HCT116 (cell line): ENCODE data around the gene LDLRAD4. TPM values are rescaled to one million over a fixed set of nuclear protein-coding genes. Genes with fewer than 3 reads are reported as not detected.

ENCODE experiments used
- ATAC-seq: fragments of 200-7000 bp; cut with Tn5 transposase; 2 replicates; pipeline ENCODE4 v1.9.1; 2020; ENCODE audit warnings: mild to moderate bottlenecking, moderate library complexity
- BruUV-seq: library from RNA; stranded (reverse); fragments of 400-500 nt; replicated peaks from 2 replicates; lab custom pipeline; 2021; lab: Mats Ljungman, UMichigan
- CTCF ChIA-PET: fragments of 300-600 bp; sonication (Branson Sonifier 250); formaldehyde crosslinking; loops from one replicate; lab custom pipeline; 2021; ENCODE audit warnings: antibody characterized with exemption; lab: Charles Lee
- POLR2A ChIA-PET: fragments of 300-600, 350-600 bp; sonication (Branson Sonifier 250); formaldehyde crosslinking; loops from one replicate; lab custom pipeline; 2021; ENCODE audit warnings: antibody characterized with exemption; lab: Charles Lee
- RAD21 ChIA-PET, 2 experiments: fragments of 300-600 bp; sonication (Branson Sonifier 250); formaldehyde crosslinking; loops; one replicate each; lab custom pipeline; 2023; ENCODE audit warnings: low total read pairs in 2 of 2; ENCODE audit not compliant: uncharacterized antibody in 2 of 2, unreplicated experiment in 2 of 2, low non-redundant PET in 1 of 2; lab: Charles Lee
- DNase-seq: peaks from one replicate; pipeline ENCODE4 v3.0.0-alpha.2; 2010; ENCODE audit warnings: low read depth, low spot score
- H2AFZ ChIP-seq: fragments of 200-600 bp; shearing (Covaris generic), sonication (generic); 2 replicates; pipeline ENCODE4 v1.6.1; 2017; ENCODE audit warnings: low read depth, mixed run types, mixed read lengths, antibody characterized with exemption, low read length; ENCODE audit not compliant: poor library complexity, severe bottlenecking
- H3K27ac ChIP-seq: 2 replicates; pipeline ENCODE4 v1.5.1; 2012; ENCODE audit warnings: low read depth, low read length
- H3K27me3 ChIP-seq: fragments of 200-600 bp; sonication (generic); 2 replicates; pipeline ENCODE4 v1.6.1; 2016; ENCODE audit warnings: mixed run types, low read length, mixed read lengths; ENCODE audit not compliant: insufficient read depth
- H3K36me3 ChIP-seq, 2 experiments: fragments of 200-500 bp in 1 of 2; fragments of 200-600 bp in 1 of 2; sonication (Bioruptor generic) in 1 of 2; sonication (generic) in 1 of 2; 2 replicates each; pipeline versions ENCODE4 v1.5.1 to v1.6.1; 2014 to 2016; ENCODE audit warnings: low read length in 2 of 2, inconsistent platforms in 1 of 2, mixed read lengths in 1 of 2, mixed run types in 1 of 2; ENCODE audit not compliant: insufficient read depth in 2 of 2, control insufficient read depth in 1 of 2
- H3K4me1 ChIP-seq, 2 experiments: fragments of 200-600 bp in 1 of 2; sonication (generic) in 1 of 2; 2 replicates each; pipeline versions ENCODE4 v1.5.1 to v1.6.1; 2012 to 2017; ENCODE audit warnings: low read length in 2 of 2, inconsistent platforms in 1 of 2, mild to moderate bottlenecking in 1 of 2, mixed read lengths in 1 of 2, mixed run types in 1 of 2, moderate library complexity in 1 of 2; ENCODE audit not compliant: insufficient read depth in 2 of 2, control insufficient read depth in 1 of 2
- H3K4me2 ChIP-seq: fragments of 200-600 bp; sonication (generic); 2 replicates; pipeline ENCODE4 v1.6.1; 2017; ENCODE audit warnings: mixed run types, low read length, mixed read lengths
- H3K4me3 ChIP-seq, 2 experiments: fragments of 200-600 bp in 1 of 2; sonication (generic) in 1 of 2; replicated peaks in 1 of 2; 2 replicates each; pipeline ENCODE4 v1.5.1; 2011 to 2016; ENCODE audit warnings: low read length in 2 of 2, control low read depth in 1 of 2, low read depth in 1 of 2, mild to moderate bottlenecking in 1 of 2, mixed read lengths in 1 of 2, mixed run types in 1 of 2
- H3K79me2 ChIP-seq: fragments of 200-600 bp; sonication (generic); 2 replicates; pipeline ENCODE4 v1.6.1; 2017; ENCODE audit warnings: mild to moderate bottlenecking, mixed run types, low read length, moderate library complexity, mixed read lengths; ENCODE audit not compliant: insufficient read depth
- H3K9ac ChIP-seq: fragments of 200-600 bp; sonication (generic); 2 replicates; pipeline ENCODE4 v1.6.1; 2016; ENCODE audit warnings: low read length, mixed read lengths
- H3K9me2 ChIP-seq: fragments of 200-600 bp; sonication (generic), shearing (Covaris generic); 2 replicates; pipeline ENCODE4 v1.6.1; 2017; ENCODE audit warnings: mixed run types, mild to moderate bottlenecking, moderate library complexity; ENCODE audit not compliant: insufficient read depth
- H3K9me3 ChIP-seq, 2 experiments: fragments of 200-500 bp in 1 of 2; fragments of 200-600 bp in 1 of 2; sonication (Bioruptor generic) in 1 of 2; sonication (generic) in 1 of 2; 2 replicates each; pipeline ENCODE4 v1.6.1; 2014 to 2017; ENCODE audit warnings: low read length in 2 of 2, mixed read lengths in 2 of 2, inconsistent platforms in 1 of 2, low read depth in 1 of 2, mild to moderate bottlenecking in 1 of 2, mixed run types in 1 of 2, moderate library complexity in 1 of 2; ENCODE audit not compliant: control insufficient read depth in 1 of 2, insufficient read depth in 1 of 2
- H4K20me1 ChIP-seq: fragments of 200-600 bp; sonication (generic), shearing (Covaris generic); 2 replicates; pipeline ENCODE4 v1.6.1; 2017; ENCODE audit warnings: mixed run types, mild to moderate bottlenecking, moderate library complexity; ENCODE audit not compliant: insufficient read depth
- CBX3 ChIP-seq: IDR thresholded peaks from 2 replicates; pipeline ENCODE4 v1.6.1; 2012; ENCODE audit warnings: low read depth
- ELF1 ChIP-seq: IDR thresholded peaks from 2 replicates; pipeline ENCODE4 v1.6.1; 2012; ENCODE audit warnings: low read depth, borderline replicate concordance
- EZH2 ChIP-seq: fragments of 200-600 bp; sonication (generic); IDR thresholded peaks from 2 replicates; pipeline ENCODE4 v1.6.1; 2017; ENCODE audit warnings: antibody characterized with exemption, mixed run types
- JUND ChIP-seq: IDR thresholded peaks from 2 replicates; pipeline ENCODE4 v1.6.1; 2012
- MAX ChIP-seq: IDR thresholded peaks from 2 replicates; pipeline ENCODE4 v1.6.1; 2012
- POLR2AphosphoS5 ChIP-seq: IDR thresholded peaks from 2 replicates; pipeline ENCODE4 v1.6.1; 2011; ENCODE audit warnings: mild to moderate bottlenecking, low read depth, low read length, moderate library complexity
- RAD21 ChIP-seq: IDR thresholded peaks from 2 replicates; pipeline ENCODE4 v1.6.1; 2012; ENCODE audit warnings: low read depth, mild to moderate bottlenecking
- REST ChIP-seq: IDR thresholded peaks from 2 replicates; pipeline ENCODE4 v1.6.1; 2012; ENCODE audit warnings: low read depth
- SRF ChIP-seq: IDR thresholded peaks from 2 replicates; pipeline ENCODE4 v1.6.1; 2012; ENCODE audit warnings: low read depth
- TCF7L2 ChIP-seq: IDR thresholded peaks from 2 replicates; pipeline ENCODE4 v1.7.0; 2011; ENCODE audit warnings: borderline replicate concordance, inconsistent platforms; ENCODE audit not compliant: insufficient read depth, insufficient read length; ENCODE audit errors: extremely low read depth
- ZBTB33 ChIP-seq: IDR thresholded peaks from 2 replicates; pipeline ENCODE4 v1.6.1; 2011; ENCODE audit warnings: mild to moderate bottlenecking, low read length, moderate library complexity; ENCODE audit not compliant: insufficient replicate concordance; ENCODE audit errors: extremely low read depth
- ZFX ChIP-seq: fragments of 450-650 bp; IDR thresholded peaks from 2 replicates; pipeline ENCODE4 v1.6.1; 2017
- intact Hi-C: fragments of 100-400 bp; cut with micrococcal nuclease; formaldehyde crosslinking; loops from 2 replicates; pipeline ENCODE4 v1.10.0; 2022
- total RNA-seq: library from RNA; stranded (reverse); gene quantifications from one replicate; pipeline ENCODE4 v1.2.1, GENCODE V29; 2021; ENCODE audit not compliant: unreplicated experiment

The LDLRAD4 gene
- total RNA-seq, 1 experiment from 2014 or later = 1.2 TPM

- no peak for TF ChIP-seq ZBTB33
These were observed 358.0 kb downstream of the LDLRAD4 start (continued) for GRCh38 chr18:13576598-13576997.

- no peaks in the 10 kb centered on the region for H3K4me1 ChIP-seq
- H3K4me2 ChIP-seq = no peak overlapping the region
- ChIA-PET CTCF (no interaction called here), POLR2A (no interaction called here), RAD21 (no interaction called here)
- H3K27me3 ChIP-seq = no peaks in the 10 kb centered on the region
- H3K36me3 ChIP-seq = no peaks in the 10 kb centered on the region
- H3K27ac ChIP-seq = no peak overlapping the region
- intact Hi-C loops = no loop called here
- no TSS peak for BruUV-seq
- H3K9ac ChIP-seq = no peak overlapping the region
- no peaks in the 10 kb centered on the region for H4K20me1 ChIP-seq
- no peaks in the 10 kb centered on the region for H3K9me3 ChIP-seq
- DNase-seq = no peak
- no peak for ATAC-seq
- H3K4me3 ChIP-seq = no peak overlapping the region
- H2AFZ ChIP-seq = no peak overlapping the region
- TF ChIP-seq JUND (no peak), SRF (no peak), RAD21 (no peak), TCF7L2 (no peak)
- H3K9me2 ChIP-seq = no peaks in the 10 kb centered on the region
- no peaks in the 10 kb centered on the region for H3K79me2 ChIP-seq
These were observed 358.6 kb downstream of the LDLRAD4 start for GRCh38 chr18:13577091-13577697.

- no peak for DNase-seq
- no peak overlapping the region for H3K4me3 ChIP-seq
- no peak overlapping the region for H2AFZ ChIP-seq
- no peak overlapping the region for H3K9ac ChIP-seq
- H3K9me3 ChIP-seq = no peaks in the 10 kb centered on the region
- no peaks in the 10 kb centered on the region for H3K36me3 ChIP-seq
- ChIA-PET CTCF (no interaction called here), RAD21 (no interaction called here), POLR2A (no interaction called here)
- no peaks in the 10 kb centered on the region for H4K20me1 ChIP-seq
- BruUV-seq = no TSS peak
- H3K27me3 ChIP-seq = no peaks in the 10 kb centered on the region
- no peaks in the 10 kb centered on the region for H3K9me2 ChIP-seq
- no peak overlapping the region for H3K27ac ChIP-seq
- intact Hi-C loops = no loop called here
- H3K4me2 ChIP-seq = no peak overlapping the region
- H3K4me1 ChIP-seq = no peaks in the 10 kb centered on the region
- no peaks in the 10 kb centered on the region for H3K79me2 ChIP-seq
- ATAC-seq = no peak
- TF ChIP-seq TCF7L2 = no peak
- no peak for TF ChIP-seq ELF1
- TF ChIP-seq REST = no peak
- TF ChIP-seq POLR2AphosphoS5 = no peak
- no peak for TF ChIP-seq CBX3
- TF ChIP-seq MAX = no peak
- TF ChIP-seq RAD21 = no peak
- TF ChIP-seq ZFX = no peak
- no peak for TF ChIP-seq EZH2
- TF ChIP-seq SRF = no peak
These were observed 359.2 kb downstream of the LDLRAD4 start for GRCh38 chr18:13577781-13578180.
